CD8-positive, alpha-beta memory T cell (primary cell): ENCODE results near the gene THAP6. TPM values are rescaled to one million over a fixed set of nuclear protein-coding genes. Genes with fewer than 3 reads are reported as not detected.

ENCODE experiments used
- CTCF ChIA-PET: fragments of 350-600 bp; sonication (Branson Sonifier 250); formaldehyde crosslinking; loops from one replicate; lab custom pipeline; 2021; ENCODE audit warnings: antibody characterized with exemption; lab: Charles Lee
- POLR2A ChIA-PET: fragments of 350-600 bp; sonication (Branson Sonifier 250); formaldehyde crosslinking; loops from one replicate; lab custom pipeline; 2021; ENCODE audit warnings: antibody characterized with exemption; lab: Charles Lee
- DNase-seq, 5 donors: peaks; one replicate each; pipeline versions ENCODE4 v3.0.0 to v3.0.0-alpha.2; 2020 to 2022; ENCODE audit warnings: mixed read lengths in 1 of 5
- H3K27ac ChIP-seq: one replicate; pipeline ENCODE4 v1.7.0; 2013; ENCODE audit warnings: low read depth, mild to moderate bottlenecking, low read length, moderate library complexity
- H3K27me3 ChIP-seq: 2 replicates; pipeline ENCODE4 v1.7.0; 2013; ENCODE audit warnings: low read length, mild to moderate bottlenecking; ENCODE audit not compliant: insufficient read depth, poor library complexity, severe bottlenecking
- H3K36me3 ChIP-seq: 2 replicates; pipeline ENCODE4 v1.7.0; 2013; ENCODE audit warnings: mild to moderate bottlenecking, low read length, moderate library complexity; ENCODE audit not compliant: insufficient read depth
- H3K4me1 ChIP-seq: 2 replicates; pipeline ENCODE4 v1.7.0; 2013; ENCODE audit warnings: mild to moderate bottlenecking, low read length, moderate library complexity; ENCODE audit not compliant: insufficient read depth
- H3K4me3 ChIP-seq: 2 replicates; pipeline ENCODE4 v1.7.0; 2013; ENCODE audit warnings: mild to moderate bottlenecking, low read length
- H3K9me3 ChIP-seq: 2 replicates; pipeline ENCODE4 v1.7.0; 2013; ENCODE audit warnings: mild to moderate bottlenecking, low read length
- H3K27ac Mint-ChIP-seq, 8 donors: one replicate each; pipeline ENCODE4 v1.8.0; 2020 to 2021; ENCODE audit warnings: mixed read lengths in 8 of 8, mild to moderate bottlenecking in 6 of 8, inconsistent platforms in 3 of 8, moderate library complexity in 3 of 8
- H3K27me3 Mint-ChIP-seq, 2 donors: one replicate each; pipeline ENCODE4 v1.8.0; 2020 to 2021; ENCODE audit warnings: mixed read lengths in 2 of 2, mild to moderate bottlenecking in 1 of 2, moderate library complexity in 1 of 2
- H3K36me3 Mint-ChIP-seq, 3 donors: one replicate each; pipeline ENCODE4 v1.8.0; 2020 to 2021; ENCODE audit warnings: mixed read lengths in 3 of 3, inconsistent platforms in 1 of 3, mild to moderate bottlenecking in 1 of 3
- H3K4me1 Mint-ChIP-seq, 3 donors: one replicate each; pipeline ENCODE4 v1.8.0; 2020 to 2021; ENCODE audit warnings: mixed read lengths in 3 of 3, inconsistent platforms in 1 of 3, mild to moderate bottlenecking in 1 of 3
- H3K4me3 Mint-ChIP-seq, 7 donors: one replicate each; pipeline ENCODE4 v1.8.0; 2020 to 2021; ENCODE audit warnings: mixed read lengths in 7 of 7, mild to moderate bottlenecking in 6 of 7, moderate library complexity in 4 of 7, inconsistent platforms in 2 of 7
- H3K9me3 Mint-ChIP-seq, 5 donors: one replicate each; pipeline ENCODE4 v1.8.0; 2020 to 2022; ENCODE audit warnings: mixed read lengths in 5 of 5, mild to moderate bottlenecking in 3 of 5, moderate library complexity in 2 of 5, inconsistent platforms in 1 of 5
- polyA plus RNA-seq: library from polyadenylated mRNA; unstranded; fragments of 300-500 nt; fragmentation: Illumina TruSeq; gene quantifications from one replicate; pipeline ENCODE4 v1.2.3, GENCODE V29; 2021
- total RNA-seq, 2 experiments: library from RNA; stranded (reverse); gene quantifications; one replicate each; pipeline ENCODE4 v1.2.3, GENCODE V29; 2021

Gene THAP6, protein sequence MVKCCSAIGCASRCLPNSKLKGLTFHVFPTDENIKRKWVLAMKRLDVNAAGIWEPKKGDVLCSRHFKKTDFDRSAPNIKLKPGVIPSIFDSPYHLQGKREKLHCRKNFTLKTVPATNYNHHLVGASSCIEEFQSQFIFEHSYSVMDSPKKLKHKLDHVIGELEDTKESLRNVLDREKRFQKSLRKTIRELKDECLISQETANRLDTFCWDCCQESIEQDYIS
- total RNA-seq: 10 to 100 TPM; 22.7 to 23.2 TPM
- 13.8 TPM for polyA plus RNA-seq

DNA sequence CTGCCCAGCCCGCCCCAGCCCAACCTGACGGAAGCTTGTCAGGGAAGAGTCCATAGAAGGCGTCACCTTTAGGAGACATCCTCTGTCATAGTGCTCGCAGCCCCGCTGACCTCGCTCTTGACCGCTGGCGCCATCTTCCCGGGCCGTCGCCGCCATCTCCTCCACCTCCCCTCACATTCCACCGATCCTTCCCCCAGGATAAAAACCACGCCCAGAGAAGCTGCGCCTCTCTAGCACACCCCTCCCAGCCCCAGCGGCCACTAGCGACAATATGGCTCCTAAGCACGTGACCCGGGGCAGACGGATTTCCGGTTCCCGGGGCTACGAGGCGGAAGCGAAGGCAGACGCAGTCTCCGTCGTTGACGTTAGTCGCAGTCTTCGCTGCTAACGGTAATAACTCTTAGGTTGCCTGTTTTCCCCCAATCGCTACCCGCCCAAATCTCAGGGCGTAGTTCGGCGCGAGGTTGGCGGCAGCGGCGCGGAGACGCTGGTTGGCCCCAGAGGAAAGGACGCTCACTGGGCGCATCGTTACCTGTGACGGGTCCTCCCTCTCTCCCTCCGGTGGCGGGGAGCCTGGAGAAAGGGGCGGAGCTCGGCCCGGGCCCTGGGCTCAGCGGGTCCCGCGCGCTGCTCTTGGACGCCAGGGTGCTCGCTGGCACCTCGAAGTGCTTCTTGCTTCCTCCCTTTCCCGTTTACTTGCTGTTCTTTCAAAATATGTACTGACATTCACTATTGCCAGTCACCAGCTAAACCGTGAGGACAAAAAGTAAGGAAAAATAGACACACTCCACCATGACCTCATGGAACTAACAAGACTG, at the start of gene THAP6, which contains the start of gene RCHY1:
THAP6 (plus strand) TSS at position 343 of the 818 bp plus-strand sequence. CDS start 980 bp downstream, outside the sequence.
RCHY1 (minus strand) TSS at position 273 of the 818 bp plus-strand sequence; CDS start at position 156, 117 bp downstream.
- H3K27me3 ChIP-seq: no peaks in the 10 kb centered on the region
- peak; percentile 91 to 95 (median 94) for DNase-seq
- H3K27me3 Mint-ChIP-seq: peaks cover 0 to 1% of the 10 kb centered on the region in 2 donors
- POLR2A ChIA-PET: interaction anchor here (1.1 to 3.4 kb wide), 3 partner anchors 209 to 426 kb away, joined by 3 to 15 read pairs (median 12); partner anchors contain the start of genes NAAA and USO1
- H3K36me3 Mint-ChIP-seq: peaks cover 10 to 47% (median 17%) of the 10 kb centered on the region in 3 donors
- no peak within 1 kb of the TSS for H3K4me3 Mint-ChIP-seq
- peak within 1 kb of the TSS in 2 of 8 donors; percentile 98 to 100 for H3K27ac Mint-ChIP-seq
- H3K4me1 ChIP-seq: peaks cover 68% of the 10 kb centered on the region
- peaks cover 11% of the 10 kb centered on the region for H3K36me3 ChIP-seq
- H3K9me3 Mint-ChIP-seq: no peaks in the 10 kb centered on the region
- no peaks in the 10 kb centered on the region for H3K9me3 ChIP-seq
- peak within 1 kb of the TSS; percentile 91 for H3K27ac ChIP-seq
- CTCF ChIA-PET: interaction anchor here (0.8 to 3.0 kb wide), 8 partner anchors 9 to 635 kb away, joined by 3 to 10 read pairs (median 4); partner anchors contain the start of genes ODAPH, SDAD1 and USO1
- peaks cover 44 to 51% (median 49%) of the 10 kb centered on the region in 3 donors for H3K4me1 Mint-ChIP-seq
- peak within 1 kb of the TSS; percentile 92 for H3K4me3 ChIP-seq

DNA sequence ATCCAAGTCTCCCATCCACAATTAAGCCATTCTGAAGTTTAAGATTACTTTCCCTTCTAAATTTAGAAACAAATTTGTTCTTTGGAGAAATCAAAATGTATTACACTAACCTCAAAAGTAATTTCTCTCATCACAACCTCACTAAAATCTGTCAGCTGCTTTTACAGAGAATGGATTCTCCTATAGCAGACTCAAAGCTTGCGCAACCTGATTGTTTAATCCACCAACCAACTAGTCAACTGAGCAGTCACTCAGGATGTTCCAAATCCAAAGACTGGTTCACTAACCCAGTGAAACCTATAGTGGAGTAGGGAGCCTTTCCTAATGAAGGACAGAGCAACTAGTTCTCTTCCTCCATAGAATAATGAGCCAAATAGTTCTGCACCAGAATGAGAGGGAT, 44.4 kb upstream of the THAP6 start:
- H3K27me3 Mint-ChIP-seq: no peaks in the 10 kb centered on the region
- Histone ChIP-seq H3K9me3 (no peaks in the 10 kb centered on the region), H3K4me3 (no peak overlapping the region), H3K27ac (no peak overlapping the region), H3K4me1 (no peaks in the 10 kb centered on the region), H3K27me3 (no peaks in the 10 kb centered on the region), H3K36me3 (no peaks in the 10 kb centered on the region)
- H3K36me3 Mint-ChIP-seq: peaks cover 8 to 12% (median 8%) of the 10 kb centered on the region in 3 donors
- H3K4me3 Mint-ChIP-seq: no peak overlapping the region
- no peaks in the 10 kb centered on the region for H3K9me3 Mint-ChIP-seq
- peaks cover 0 to 4% (median 0%) of the 10 kb centered on the region in 3 donors for H3K4me1 Mint-ChIP-seq
- peak overlapping the region in 1 of 8 donors; percentile 78 for H3K27ac Mint-ChIP-seq
- ChIA-PET POLR2A (no interaction called here), CTCF (no interaction called here)
- DNase-seq: no peak

DNA sequence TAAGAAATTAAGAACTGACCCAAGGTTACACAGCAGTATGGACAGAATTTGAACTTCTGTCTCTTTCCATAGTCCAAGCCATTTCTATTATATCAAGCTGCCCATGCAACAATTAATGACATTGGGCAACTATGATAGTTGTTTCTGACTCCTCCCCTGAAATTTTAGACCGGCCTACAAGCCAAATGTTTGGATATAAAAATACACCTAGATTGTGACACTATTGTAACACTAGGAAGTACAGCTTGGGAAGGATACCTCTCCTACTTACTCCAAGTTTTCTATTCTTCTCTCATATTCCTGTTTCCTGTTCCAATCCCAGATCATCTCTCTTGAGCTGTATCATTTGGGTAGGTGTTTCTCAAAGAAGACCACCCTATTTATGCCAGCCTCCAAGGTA, 43.5 kb upstream of the THAP6 start:
- Mint-ChIP-seq H3K36me3 (peaks cover 7 to 13% (median 8%) of the 10 kb centered on the region in 3 donors), H3K4me1 (peaks cover 0 to 4% (median under 1%) of the 10 kb centered on the region in 3 donors), H3K9me3 (no peaks in the 10 kb centered on the region), H3K27me3 (no peaks in the 10 kb centered on the region), H3K27ac (peak overlapping the region in 1 of 8 donors; percentile 32), H3K4me3 (no peak overlapping the region)
- Histone ChIP-seq H3K4me1 (no peaks in the 10 kb centered on the region), H3K27me3 (no peaks in the 10 kb centered on the region), H3K27ac (no peak overlapping the region), H3K36me3 (no peaks in the 10 kb centered on the region), H3K4me3 (no peak overlapping the region), H3K9me3 (no peaks in the 10 kb centered on the region)
- POLR2A ChIA-PET: no interaction called here
- CTCF ChIA-PET: no interaction called here
- DNase-seq: no peak

DNA sequence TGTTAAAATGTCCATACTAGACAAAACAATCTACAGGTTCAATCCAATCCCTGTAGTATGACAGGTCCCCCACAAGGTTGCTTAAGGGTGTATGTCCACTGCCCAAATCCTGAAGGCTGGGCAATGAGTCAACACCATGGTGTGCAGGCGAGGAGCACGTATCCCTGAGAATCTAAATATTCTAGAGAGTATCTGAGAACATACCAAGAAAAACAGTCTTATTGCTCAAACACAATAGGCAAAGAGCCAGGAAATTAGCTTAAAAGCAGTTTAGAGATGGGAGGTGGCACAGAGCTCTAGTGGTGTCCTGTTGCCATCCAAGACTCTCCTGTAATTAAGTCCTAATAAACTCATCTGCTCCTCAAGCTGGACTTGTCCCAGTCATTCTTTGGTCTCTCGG, 37.1 kb upstream of the THAP6 start:
- Histone ChIP-seq H3K9me3 (no peaks in the 10 kb centered on the region), H3K27ac (no peak overlapping the region), H3K36me3 (peaks cover 5% of the 10 kb centered on the region), H3K4me3 (no peak overlapping the region), H3K27me3 (no peaks in the 10 kb centered on the region), H3K4me1 (no peaks in the 10 kb centered on the region)
- POLR2A ChIA-PET: no interaction called here
- H3K9me3 Mint-ChIP-seq: peaks cover 0 to 4% (median 0%) of the 10 kb centered on the region in 5 donors
- H3K36me3 Mint-ChIP-seq: peaks cover 43 to 64% (median 51%) of the 10 kb centered on the region in 3 donors
- no peak for DNase-seq
- H3K27me3 Mint-ChIP-seq: peaks cover 0 to 3% of the 10 kb centered on the region in 2 donors
- CTCF ChIA-PET: no interaction called here
- peaks cover 3 to 6% (median 4%) of the 10 kb centered on the region in 3 donors for H3K4me1 Mint-ChIP-seq
- H3K4me3 Mint-ChIP-seq: no peak overlapping the region
- no peak overlapping the region for H3K27ac Mint-ChIP-seq

DNA sequence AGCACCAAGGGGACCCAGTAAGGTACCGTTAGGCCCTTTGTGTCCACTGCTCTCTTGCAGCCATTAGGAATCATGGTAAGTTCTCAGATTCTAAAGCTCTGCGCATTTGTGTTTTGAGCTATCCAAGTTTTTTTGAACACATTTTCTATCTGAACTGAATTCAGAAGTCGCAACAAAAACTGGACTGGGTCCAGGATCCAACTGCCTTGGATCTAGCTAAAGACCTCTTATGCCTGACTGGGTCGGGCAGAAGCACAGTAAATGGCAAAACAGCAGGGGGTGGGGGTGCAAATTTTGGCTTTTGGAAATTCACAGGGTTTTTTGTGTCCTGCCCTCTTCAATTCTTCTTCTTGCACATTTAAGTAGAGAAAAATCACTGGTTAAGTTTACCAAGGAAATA, 30.1 kb upstream of the THAP6 start:
- peaks cover 0 to 4% (median 0%) of the 10 kb centered on the region in 3 donors for H3K4me1 Mint-ChIP-seq
- H3K4me3 Mint-ChIP-seq: no peak overlapping the region
- peaks cover 28% of the 10 kb centered on the region for H3K36me3 ChIP-seq
- no peak overlapping the region for H3K4me3 ChIP-seq
- no peaks in the 10 kb centered on the region for H3K4me1 ChIP-seq
- peaks cover 19 to 74% (median 26%) of the 10 kb centered on the region in 3 donors for H3K36me3 Mint-ChIP-seq
- peaks cover 0 to 3% of the 10 kb centered on the region in 2 donors for H3K27me3 Mint-ChIP-seq
- DNase-seq: no peak
- peak overlapping the region in 1 of 8 donors; percentile 43 for H3K27ac Mint-ChIP-seq
- CTCF ChIA-PET: no interaction called here
- no peaks in the 10 kb centered on the region for H3K9me3 ChIP-seq
- no peaks in the 10 kb centered on the region for H3K9me3 Mint-ChIP-seq
- H3K27ac ChIP-seq: no peak overlapping the region
- POLR2A ChIA-PET: interaction anchor here (0.6 kb wide), 1 partner anchor 168 kb away, joined by 3 read pairs; no protein-coding TSS in a partner anchor
- H3K27me3 ChIP-seq: no peaks in the 10 kb centered on the region

DNA sequence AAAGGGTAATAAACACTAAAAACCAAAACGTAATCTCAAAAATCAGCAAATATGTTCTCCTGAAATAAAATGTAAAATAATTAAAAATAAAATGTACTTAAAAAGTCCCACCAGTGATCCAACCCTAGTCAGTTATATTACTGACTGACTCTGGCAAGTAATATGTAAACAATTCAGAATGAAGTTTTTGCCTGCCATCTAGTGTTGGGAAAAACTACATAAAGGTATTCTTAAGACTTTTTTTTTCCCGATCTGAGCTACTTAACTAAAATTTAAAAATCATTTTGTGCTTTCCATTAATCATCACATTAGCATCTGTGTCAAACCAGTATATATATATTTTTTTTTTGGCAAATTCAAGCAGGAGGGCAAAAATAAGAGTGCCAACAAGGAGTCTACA, 24.1 kb upstream of the THAP6 start:
- H3K4me1 ChIP-seq: no peaks in the 10 kb centered on the region
- H3K4me3 Mint-ChIP-seq: no peak overlapping the region
- no peak for DNase-seq
- no peak overlapping the region for H3K27ac ChIP-seq
- H3K27me3 Mint-ChIP-seq: no peaks in the 10 kb centered on the region
- H3K27ac Mint-ChIP-seq: peak overlapping the region in 2 of 8 donors; percentile 15 to 29
- H3K4me3 ChIP-seq: no peak overlapping the region
- no peaks in the 10 kb centered on the region for H3K27me3 ChIP-seq
- POLR2A ChIA-PET: no interaction called here
- no peaks in the 10 kb centered on the region for H3K9me3 ChIP-seq
- H3K4me1 Mint-ChIP-seq: peaks cover 8 to 15% (median 9%) of the 10 kb centered on the region in 3 donors
- H3K36me3 Mint-ChIP-seq: peaks cover 0 to 74% (median 10%) of the 10 kb centered on the region in 3 donors
- H3K36me3 ChIP-seq: peaks cover 36% of the 10 kb centered on the region
- CTCF ChIA-PET: no interaction called here
- no peaks in the 10 kb centered on the region for H3K9me3 Mint-ChIP-seq

DNA sequence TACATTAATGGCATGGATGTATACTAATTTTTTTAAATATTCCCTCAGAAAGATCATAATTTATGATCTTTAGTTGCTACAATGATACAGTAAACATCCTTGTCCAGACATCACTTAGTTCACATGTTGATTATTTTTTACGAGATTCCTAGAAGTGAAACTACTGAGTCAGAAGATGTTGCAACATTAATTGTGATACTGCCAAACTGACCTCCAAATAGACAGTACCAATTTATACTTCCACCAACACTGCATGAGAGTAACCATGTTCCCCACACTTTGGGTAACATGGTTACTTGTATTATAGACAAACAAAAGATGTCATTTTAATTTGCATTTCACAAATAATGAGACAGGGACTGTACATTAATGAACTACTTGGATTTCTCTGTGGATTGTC, 19.7 kb upstream of the THAP6 start:
- no peaks in the 10 kb centered on the region for H3K9me3 Mint-ChIP-seq
- H3K27me3 ChIP-seq: no peaks in the 10 kb centered on the region
- no peak overlapping the region for H3K27ac ChIP-seq
- no peak for DNase-seq
- no peaks in the 10 kb centered on the region for H3K4me1 ChIP-seq
- ChIA-PET CTCF (no interaction called here), POLR2A (no interaction called here)
- H3K4me3 ChIP-seq: no peak overlapping the region
- peaks cover 32% of the 10 kb centered on the region for H3K36me3 ChIP-seq
- H3K4me1 Mint-ChIP-seq: peaks cover 47 to 57% (median 54%) of the 10 kb centered on the region in 3 donors
- H3K4me3 Mint-ChIP-seq: no peak overlapping the region
- no peaks in the 10 kb centered on the region for H3K27me3 Mint-ChIP-seq
- peaks cover 16 to 87% (median 24%) of the 10 kb centered on the region in 3 donors for H3K36me3 Mint-ChIP-seq
- H3K9me3 ChIP-seq: no peaks in the 10 kb centered on the region
- peak overlapping the region in 6 of 8 donors; percentile 10 to 68 (median 30) for H3K27ac Mint-ChIP-seq
